H1 (cell line): ENCODE results near the gene SRP9. TPM values are rescaled to one million over a fixed set of nuclear protein-coding genes. Genes with fewer than 3 reads are reported as not detected.

Experiments used
- CBX5 ChIP-seq: fragments of 300-800, 300-1000 bp; sonication (generic); IDR thresholded peaks from 2 replicates; pipeline ENCODE4 v1.7.1; 2016; ENCODE audit warnings: antibody characterized with exemption, low read length, low read depth
- CHD7 ChIP-seq: fragments of 300-600 bp; sonication (generic); IDR thresholded peaks from 2 replicates; pipeline ENCODE4 v1.7.1; 2012; ENCODE audit warnings: low read length, moderate library complexity, mild to moderate bottlenecking, inconsistent platforms; ENCODE audit not compliant: insufficient replicate concordance
- EP300 ChIP-seq, 2 experiments: IDR thresholded peaks; 1 replicate in 1 of 2; 2 replicates in 1 of 2; pipeline ENCODE4 v1.6.1; 2011 to 2012; ENCODE audit warnings: low read depth in 2 of 2, low read length in 2 of 2, mild to moderate bottlenecking in 2 of 2, borderline replicate concordance in 1 of 2, inconsistent platforms in 1 of 2, moderate library complexity in 1 of 2
- EZH2 ChIP-seq: fragments of 200-600 bp; sonication (generic); IDR thresholded peaks from 2 replicates; pipeline ENCODE4 v1.7.1; 2012; ENCODE audit warnings: low read depth, mild to moderate bottlenecking, moderate library complexity, low read length, inconsistent platforms; ENCODE audit not compliant: severe bottlenecking
- MAX ChIP-seq: IDR thresholded peaks from 2 replicates; pipeline ENCODE4 v1.6.1; 2012; ENCODE audit warnings: inconsistent platforms
- NRF1 ChIP-seq: IDR thresholded peaks from 2 replicates; pipeline ENCODE4 v1.6.1; 2011; ENCODE audit warnings: mild to moderate bottlenecking, low read depth, low read length, improper control_type of control experiment
- POLR2AphosphoS5 ChIP-seq: IDR thresholded peaks from 2 replicates; pipeline ENCODE4 v1.6.1; 2011; ENCODE audit warnings: low read depth, low read length
- RAD21 ChIP-seq, 2 experiments: IDR thresholded peaks in 1 of 2; conservative IDR thresholded peaks in 1 of 2; 2 replicates each; pipeline ENCODE4 v1.6.1; 2011; ENCODE audit warnings: low read depth in 2 of 2, low read length in 2 of 2, improper control_type of control experiment in 1 of 2, inconsistent platforms in 1 of 2, mild to moderate bottlenecking in 1 of 2, moderate library complexity in 1 of 2
- TBP ChIP-seq: IDR thresholded peaks from 2 replicates; pipeline ENCODE4 v1.6.1; 2011; ENCODE audit warnings: low read depth, low read length, improper control_type of control experiment
- polyA plus RNA-seq, 7 experiments: library from polyadenylated mRNA; depleted of rRNA in 3 of 7; stranded (reverse) in 5 of 7; unstranded in 2 of 7; fragments of >200 nt in 5 of 7; fragments of 200-250 nt in 2 of 7; gene quantifications; 1 replicate in 5 of 7; 2 replicates in 1 of 7; 4 replicates in 1 of 7; pipeline versions ENCODE4 v1.2.1 to v1.2.3, GENCODE V29; 2011 to 2013; ENCODE audit warnings: missing spikeins in 2 of 7, mixed read lengths in 2 of 7
- total RNA-seq: library from RNA; stranded (reverse); fragmentation: NEBNext Ultra II Directional; extraction: Animal tissue kit (Norgen Biotek cat#: 25700); gene quantifications from 2 replicates; pipeline ENCODE4 v1.2.1, GENCODE V29; 2021

The SRP9 gene
- total and polyA plus RNA-seq, 2 of the 8 experiments (the other 6 are each of a cell fraction or from before 2014, with no cell fraction given) = 446 to 572 TPM

DNA sequence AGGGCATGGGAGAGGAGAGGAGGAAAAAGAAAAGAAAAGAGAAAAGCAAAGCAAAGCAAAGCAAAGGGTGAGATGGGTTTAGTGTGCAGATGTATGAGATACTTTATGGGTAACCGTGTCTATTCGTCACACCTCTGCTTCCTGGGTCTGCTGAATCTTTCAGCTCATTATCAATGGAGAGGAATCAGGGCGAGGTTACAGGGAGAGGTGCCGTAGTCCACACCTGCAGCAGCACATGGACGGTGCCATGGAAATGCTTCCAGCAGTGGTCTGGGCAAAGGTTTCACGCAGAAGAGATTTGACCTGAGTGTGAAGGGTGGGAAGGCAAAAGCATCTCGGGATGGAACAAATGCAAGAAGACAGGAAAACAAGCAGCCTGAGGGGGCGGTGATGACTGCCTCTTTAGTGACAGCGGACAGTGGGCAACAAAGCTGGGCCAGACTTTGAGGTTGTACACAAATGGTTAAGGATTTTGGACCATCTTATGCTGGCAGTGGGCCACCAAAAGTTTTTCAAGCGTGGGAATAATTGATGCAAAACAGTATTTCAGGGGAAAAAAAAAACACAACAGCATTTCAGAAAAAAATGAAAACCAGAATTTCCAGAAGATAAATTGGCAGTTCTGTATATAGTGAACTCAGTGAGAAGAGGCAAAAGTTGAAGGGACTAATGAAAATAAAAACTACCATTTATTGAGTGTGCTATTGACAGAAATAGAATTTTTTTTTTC is 19.5 kb upstream of the SRP9 start (continued):
- TF ChIP-seq CHD7 (no peak), MAX (no peak), EZH2 (no peak), TBP (no peak), EP300 (IDR thresholded peaks at IDR 0.05; ENCODE audit: borderline replicate concordance in 1 of 2, low read depth in 2 of 2, low read length in 2 of 2) (no peak), RAD21 (IDR thresholded peaks at IDR 0.05 in 1 of 2, conservative IDR thresholded peaks at IDR 0.05 in 1 of 2; ENCODE audit: low read depth in 2 of 2, low read length in 2 of 2) (no peak), POLR2AphosphoS5 (no peak), NRF1 (no peak), CBX5 (no peak)
- TF ChIP-seq, all 59 proteins: peak for 0
